Activated CD4-positive, alpha-beta T cell treated with anti-CD3 and anti-CD28 coated beads, Interleukin-2, amount 10 ng/mL, durations not matched to agents 7 days and 5 days (primary cell): Measurements from ENCODE around the gene GALNT17. TPM values are rescaled to one million over a fixed set of nuclear protein-coding genes. Genes with fewer than 3 reads are reported as not detected.

ENCODE experiments used
- CTCF ChIA-PET: fragments of 350-600 bp; sonication (Branson Sonifier 250); formaldehyde crosslinking; loops from one replicate; lab custom pipeline; 2021; ENCODE audit warnings: antibody characterized with exemption; lab: Charles Lee
- POLR2A ChIA-PET: fragments of 350-600 bp; sonication (Branson Sonifier 250); formaldehyde crosslinking; loops from one replicate; lab custom pipeline; 2021; ENCODE audit warnings: antibody characterized with exemption; lab: Charles Lee
- DNase-seq: peaks from one replicate; pipeline ENCODE4 v3.0.0-alpha.2; 2020
- H3K27ac Mint-ChIP-seq: one replicate; pipeline ENCODE4 v1.8.0; 2021; ENCODE audit warnings: mild to moderate bottlenecking, moderate library complexity, mixed read lengths
- H3K27me3 Mint-ChIP-seq: one replicate; pipeline ENCODE4 v1.8.0; 2021; ENCODE audit warnings: mixed read lengths
- H3K36me3 Mint-ChIP-seq: one replicate; pipeline ENCODE4 v1.8.0; 2021; ENCODE audit warnings: low read depth, mixed read lengths
- H3K4me1 Mint-ChIP-seq: one replicate; pipeline ENCODE4 v1.8.0; 2021; ENCODE audit warnings: mixed read lengths
- H3K4me3 Mint-ChIP-seq: one replicate; pipeline ENCODE4 v1.8.0; 2021; ENCODE audit warnings: mild to moderate bottlenecking, moderate library complexity, mixed read lengths
- H3K9me3 Mint-ChIP-seq: one replicate; pipeline ENCODE4 v1.8.0; 2021; ENCODE audit warnings: mixed read lengths
- total RNA-seq, 2 experiments: library from RNA; stranded (reverse); gene quantifications; one replicate each; pipeline ENCODE4 v1.2.3, GENCODE V29; 2021

GALNT17 gene
- total RNA-seq, 2 experiments from 2014 or later: not detected

DNA sequence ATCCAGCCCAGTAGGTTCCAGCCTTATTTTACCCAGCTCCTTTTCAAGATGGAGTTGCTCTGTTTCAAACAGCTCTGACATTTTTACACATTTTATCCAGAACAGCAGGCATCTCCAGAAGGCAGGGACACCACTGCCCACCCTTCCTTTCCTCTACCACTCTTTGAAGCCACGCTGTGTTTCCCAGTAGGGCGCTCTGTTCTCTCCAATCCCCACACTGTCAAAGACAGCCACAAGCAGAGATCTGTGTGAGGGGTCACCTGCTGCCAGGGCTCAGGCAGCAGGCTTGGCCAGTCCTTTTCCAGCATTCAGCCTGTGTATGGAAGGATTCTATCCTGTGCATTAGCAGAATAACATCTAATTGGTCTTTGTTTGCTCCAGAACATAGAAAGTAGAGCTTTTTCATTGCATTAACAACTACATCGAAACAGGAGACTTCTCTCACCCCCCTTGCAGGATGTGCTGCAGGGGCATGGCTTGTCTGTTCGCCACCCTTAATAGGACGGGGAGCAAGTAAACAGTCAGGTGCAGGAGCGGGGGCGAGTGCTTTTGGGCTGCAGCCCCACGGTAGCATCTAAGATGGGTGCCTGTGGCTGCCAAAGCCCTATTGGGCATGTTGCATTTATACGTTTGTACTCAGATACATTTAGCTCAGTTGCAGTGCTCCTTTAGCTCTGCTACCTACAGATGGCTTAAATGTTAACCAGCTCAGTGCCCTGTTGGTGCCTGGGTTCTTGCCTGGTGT is 326.1 kb downstream of the GALNT17 start:
- peaks cover 8% of the 10 kb centered on the region for H3K9me3 Mint-ChIP-seq
- ChIA-PET POLR2A (no interaction called here), CTCF (no interaction called here)
- no peaks in the 10 kb centered on the region for H3K27me3 Mint-ChIP-seq
- H3K4me1 Mint-ChIP-seq: no peaks in the 10 kb centered on the region
- no peaks in the 10 kb centered on the region for H3K36me3 Mint-ChIP-seq
- H3K4me3 Mint-ChIP-seq: no peak overlapping the region
- DNase-seq: no peak
- H3K27ac Mint-ChIP-seq: no peak overlapping the region

DNA sequence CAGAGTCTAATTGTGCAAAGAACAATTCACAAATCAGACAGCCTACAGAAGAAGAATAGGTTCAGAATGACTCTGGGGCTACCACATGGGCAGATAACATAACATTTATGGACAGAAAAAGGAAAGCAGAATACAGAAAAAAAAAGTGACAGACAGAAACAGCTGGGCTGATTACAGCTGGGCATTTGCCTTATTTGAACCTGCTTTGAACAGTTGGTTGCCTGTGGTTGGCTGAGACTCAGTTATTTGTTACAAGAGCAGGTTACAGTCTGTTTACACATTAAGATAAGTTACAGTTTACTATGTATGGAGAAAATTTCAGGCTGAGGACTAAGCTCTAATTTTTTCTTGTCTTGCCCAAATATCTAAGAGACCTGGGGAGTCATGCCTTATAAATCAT is 327.2 kb downstream of the GALNT17 start:
- no peaks in the 10 kb centered on the region for H3K36me3 Mint-ChIP-seq
- CTCF ChIA-PET: no interaction called here

DNA sequence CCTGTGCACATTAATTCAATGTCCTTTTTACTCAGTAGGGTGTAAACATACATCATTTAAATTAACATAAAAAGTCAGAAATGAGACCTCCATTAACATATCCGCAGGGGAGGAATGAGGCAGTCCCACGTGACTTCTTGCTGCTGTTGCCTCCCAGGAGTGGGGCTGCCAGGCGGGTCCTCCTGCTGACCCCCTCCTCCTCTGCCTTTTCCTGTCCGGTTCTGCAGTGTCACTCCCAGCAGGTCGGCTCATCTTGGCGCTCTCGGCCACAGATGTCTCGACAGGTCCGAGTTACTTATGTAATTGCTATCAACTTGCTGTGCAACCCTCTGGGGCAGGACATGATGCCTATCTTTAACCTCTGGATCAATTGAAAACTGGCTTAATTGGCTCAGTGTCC is 329.6 kb downstream of the GALNT17 start:
- H3K4me1 Mint-ChIP-seq: no peaks in the 10 kb centered on the region
- no peak overlapping the region for H3K27ac Mint-ChIP-seq
- ChIA-PET POLR2A (no interaction called here), CTCF (no interaction called here)
- no peaks in the 10 kb centered on the region for H3K36me3 Mint-ChIP-seq
- peaks cover 9% of the 10 kb centered on the region for H3K9me3 Mint-ChIP-seq
- DNase-seq: no peak
- no peak overlapping the region for H3K4me3 Mint-ChIP-seq
- no peaks in the 10 kb centered on the region for H3K27me3 Mint-ChIP-seq

More for the DNA sequence above, 327.2 kb downstream of the GALNT17 start:
- POLR2A ChIA-PET: no interaction called here
- H3K9me3 Mint-ChIP-seq: peaks cover 4% of the 10 kb centered on the region
- no peaks in the 10 kb centered on the region for H3K4me1 Mint-ChIP-seq
- no peak overlapping the region for H3K4me3 Mint-ChIP-seq
- no peaks in the 10 kb centered on the region for H3K27me3 Mint-ChIP-seq
- H3K27ac Mint-ChIP-seq: no peak overlapping the region
- no peak for DNase-seq

DNA sequence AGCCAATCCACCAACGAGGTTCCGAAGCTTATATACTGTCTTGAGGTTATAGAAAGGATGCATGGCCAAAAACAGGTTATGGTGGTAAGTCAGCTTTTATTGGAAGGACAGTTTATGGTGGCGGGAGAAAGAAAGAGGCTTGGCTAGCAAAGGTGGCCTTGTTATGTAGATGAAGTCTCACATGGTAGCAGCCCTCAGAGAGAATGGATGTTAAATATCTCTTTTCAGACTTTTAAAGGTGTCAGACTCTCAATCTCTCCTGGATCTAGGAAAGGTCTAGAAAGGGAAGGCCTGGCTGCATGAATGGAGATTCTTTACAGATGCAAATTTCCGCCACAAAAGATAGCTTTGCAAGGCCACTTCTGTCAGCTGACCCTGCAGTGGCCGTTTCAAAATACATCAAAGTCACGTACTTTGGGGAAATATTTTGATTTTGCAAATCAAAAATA is 333.8 kb downstream of the GALNT17 start:
- DNase-seq: no peak
- ChIA-PET CTCF (no interaction called here), POLR2A (no interaction called here)
- no peaks in the 10 kb centered on the region for H3K27me3 Mint-ChIP-seq
- H3K9me3 Mint-ChIP-seq: peaks cover 12% of the 10 kb centered on the region
- H3K27ac Mint-ChIP-seq: no peak overlapping the region
- no peaks in the 10 kb centered on the region for H3K36me3 Mint-ChIP-seq
- no peaks in the 10 kb centered on the region for H3K4me1 Mint-ChIP-seq
- H3K4me3 Mint-ChIP-seq: no peak overlapping the region

DNA sequence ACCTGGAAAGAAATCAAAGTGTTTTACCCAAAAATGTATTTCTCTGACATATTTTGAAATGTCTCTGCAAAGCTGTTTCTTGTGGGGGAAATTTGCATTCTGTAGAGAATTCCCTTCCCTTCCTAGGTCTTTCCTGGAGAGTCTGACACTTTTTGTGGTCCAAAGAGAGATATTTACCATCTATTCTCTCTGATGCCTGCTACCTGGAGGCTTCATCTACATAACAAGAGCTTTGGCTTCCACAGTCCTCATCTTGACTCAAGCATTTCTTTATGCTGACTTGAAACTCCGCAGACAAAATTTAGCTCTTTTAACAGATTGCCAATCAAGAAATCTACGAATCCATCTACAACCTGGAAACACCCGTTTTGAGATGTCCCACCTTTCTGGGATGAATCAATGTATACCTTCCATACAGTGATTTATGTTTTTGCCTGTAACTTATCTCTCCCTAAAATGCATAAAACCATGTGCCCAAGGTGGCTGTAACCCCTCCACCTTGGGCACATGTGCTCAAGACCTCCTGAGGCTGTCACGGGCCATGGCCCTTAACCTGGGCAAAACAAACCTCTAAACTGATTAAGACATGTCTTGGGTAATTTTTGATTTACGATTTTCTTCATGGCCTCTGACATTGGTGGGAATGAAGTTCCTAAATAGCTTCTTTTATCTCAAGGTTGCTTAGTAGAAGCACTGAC is 334.7 kb downstream of the GALNT17 start:
- Mint-ChIP-seq H3K27me3 (no peaks in the 10 kb centered on the region), H3K9me3 (peaks cover 9% of the 10 kb centered on the region), H3K36me3 (no peaks in the 10 kb centered on the region), H3K27ac (no peak overlapping the region), H3K4me1 (no peaks in the 10 kb centered on the region), H3K4me3 (no peak overlapping the region)
- ChIA-PET POLR2A (no interaction called here), CTCF (no interaction called here)
- DNase-seq: no peak

DNA sequence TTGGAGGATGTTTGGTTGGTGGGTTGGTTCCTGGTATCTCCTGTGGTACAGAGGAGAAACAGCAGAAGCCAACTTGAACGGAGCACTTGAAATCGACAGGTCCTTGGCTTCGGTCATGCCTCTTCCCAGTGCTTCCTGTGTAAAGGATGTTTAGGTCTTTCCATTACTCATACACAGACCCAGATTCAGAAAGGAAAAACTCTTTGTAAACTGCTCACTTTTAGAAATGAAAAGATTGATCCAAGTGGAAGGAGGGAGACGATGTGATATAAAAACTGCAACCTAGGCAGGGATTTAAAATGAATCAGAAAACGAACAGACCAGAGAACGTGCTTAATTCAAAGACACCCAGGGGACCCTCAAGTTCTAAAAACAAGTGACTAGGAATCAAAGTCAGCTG is 338.4 kb downstream of the GALNT17 start:
- H3K36me3 Mint-ChIP-seq: no peaks in the 10 kb centered on the region
- no peaks in the 10 kb centered on the region for H3K27me3 Mint-ChIP-seq
- CTCF ChIA-PET: no interaction called here
- no peak for DNase-seq
- peaks cover 9% of the 10 kb centered on the region for H3K9me3 Mint-ChIP-seq
- no peak overlapping the region for H3K4me3 Mint-ChIP-seq
- no peaks in the 10 kb centered on the region for H3K4me1 Mint-ChIP-seq
- POLR2A ChIA-PET: no interaction called here
- no peak overlapping the region for H3K27ac Mint-ChIP-seq

DNA sequence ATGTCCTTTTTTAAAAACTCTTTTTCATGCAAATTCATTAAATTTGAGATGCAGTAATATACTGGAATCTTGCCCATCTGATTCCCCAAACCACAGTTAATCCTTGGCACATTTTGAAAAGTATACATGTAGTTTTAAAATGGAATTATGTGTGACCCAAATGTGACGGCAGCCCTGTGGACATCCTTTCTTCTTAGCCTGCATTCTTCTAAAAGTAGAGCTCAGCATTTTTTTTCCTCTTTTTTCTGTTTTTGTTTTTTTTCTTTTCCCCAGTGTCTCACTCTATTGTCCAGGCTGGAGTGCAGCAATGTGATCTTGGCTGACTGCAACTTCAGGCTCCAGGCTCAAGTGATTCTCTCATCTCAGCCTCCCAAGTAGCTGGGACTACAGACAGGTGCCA is 338.9 kb downstream of the GALNT17 start:
- Mint-ChIP-seq H3K4me1 (no peaks in the 10 kb centered on the region), H3K27ac (no peak overlapping the region), H3K9me3 (peaks cover 9% of the 10 kb centered on the region), H3K36me3 (no peaks in the 10 kb centered on the region), H3K4me3 (no peak overlapping the region), H3K27me3 (no peaks in the 10 kb centered on the region)
- no peak for DNase-seq
- CTCF ChIA-PET: no interaction called here
- POLR2A ChIA-PET: no interaction called here

DNA sequence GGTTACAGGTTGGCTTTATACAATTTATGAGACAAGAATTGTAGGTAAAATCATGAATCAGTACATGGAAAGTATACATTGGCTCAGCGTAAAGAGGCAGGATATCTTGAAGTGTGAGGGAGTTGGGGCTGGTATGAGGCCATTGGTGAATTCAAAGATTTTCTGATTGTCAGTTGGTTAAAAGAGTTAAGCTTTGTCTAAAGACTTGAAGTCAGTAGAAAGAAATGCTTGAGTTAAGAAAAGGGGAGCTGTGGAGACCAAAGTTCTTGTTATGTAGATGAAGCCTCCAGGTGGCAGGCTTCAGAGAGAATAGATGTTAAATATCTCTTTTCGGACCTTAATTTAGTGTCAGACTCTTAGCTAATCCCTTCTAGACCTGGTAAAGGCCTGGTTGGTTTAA is 341.0 kb downstream of the GALNT17 start:
- H3K27ac Mint-ChIP-seq: no peak overlapping the region
- peaks cover 8% of the 10 kb centered on the region for H3K9me3 Mint-ChIP-seq
- no peaks in the 10 kb centered on the region for H3K36me3 Mint-ChIP-seq
- POLR2A ChIA-PET: no interaction called here
- H3K4me3 Mint-ChIP-seq: no peak overlapping the region
- CTCF ChIA-PET: no interaction called here
- H3K4me1 Mint-ChIP-seq: no peaks in the 10 kb centered on the region
- no peak for DNase-seq
- H3K27me3 Mint-ChIP-seq: no peaks in the 10 kb centered on the region

DNA sequence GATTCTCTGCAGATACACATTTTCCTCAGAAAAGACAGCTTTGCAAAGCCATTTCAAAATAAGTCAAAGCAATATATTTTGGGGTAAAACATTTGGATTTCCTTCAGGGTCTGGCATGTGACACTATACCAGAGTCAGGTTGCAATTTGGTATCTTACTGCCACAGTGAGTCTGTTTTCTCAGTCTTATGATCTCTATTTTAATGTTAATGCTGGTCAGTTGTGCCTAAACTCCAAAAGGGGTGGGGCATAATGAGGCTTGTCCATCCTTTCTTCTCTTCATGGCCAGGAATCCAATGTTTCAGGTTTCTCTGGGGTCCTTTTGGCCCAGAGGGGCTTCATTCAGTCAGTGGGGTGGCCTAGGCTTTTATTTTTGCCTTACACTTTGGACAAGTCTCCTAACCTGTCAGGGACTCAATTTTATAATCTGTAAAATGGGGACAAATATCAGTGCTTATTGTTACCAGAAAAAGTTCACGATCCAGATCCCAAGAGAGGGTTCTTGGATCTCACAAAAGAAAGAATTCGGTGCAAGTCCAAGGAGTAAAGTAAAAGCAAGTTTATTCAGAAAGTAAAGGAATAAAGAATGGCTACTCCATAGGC is 341.5 kb downstream of the GALNT17 start:
- no peak for DNase-seq
- Mint-ChIP-seq H3K4me1 (no peaks in the 10 kb centered on the region), H3K36me3 (no peaks in the 10 kb centered on the region), H3K27ac (no peak overlapping the region), H3K9me3 (peaks cover 11% of the 10 kb centered on the region), H3K27me3 (no peaks in the 10 kb centered on the region), H3K4me3 (no peak overlapping the region)
- ChIA-PET CTCF (no interaction called here), POLR2A (no interaction called here)

DNA sequence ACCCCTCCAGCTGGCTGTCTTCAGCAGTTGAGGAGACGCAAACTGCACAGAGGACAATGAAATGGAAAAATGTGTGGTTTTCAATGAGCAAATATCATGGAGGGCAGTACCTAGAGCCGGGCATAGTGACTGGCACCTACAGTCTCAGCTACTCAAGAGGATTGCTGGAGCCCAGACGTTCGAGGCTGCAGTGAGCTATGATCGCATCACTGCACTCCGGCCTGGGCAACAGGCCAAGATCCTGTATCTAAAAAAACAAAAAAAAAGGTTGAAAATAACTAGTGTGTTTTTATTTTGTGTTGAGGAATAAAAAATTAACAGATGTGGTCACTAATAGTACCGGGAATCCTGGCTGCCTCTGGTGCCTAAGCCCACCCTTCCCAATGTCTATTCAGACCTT is 345.5 kb downstream of the GALNT17 start:
- Mint-ChIP-seq H3K27me3 (no peaks in the 10 kb centered on the region), H3K9me3 (peaks cover 6% of the 10 kb centered on the region), H3K36me3 (no peaks in the 10 kb centered on the region), H3K4me3 (no peak overlapping the region), H3K27ac (no peak overlapping the region), H3K4me1 (no peaks in the 10 kb centered on the region)
- ChIA-PET POLR2A (no interaction called here), CTCF (interaction anchor here (0.6 kb wide), 1 partner anchor 17 kb away, joined by 3 read pairs; no protein-coding TSS in a partner anchor)
- DNase-seq: no peak

DNA sequence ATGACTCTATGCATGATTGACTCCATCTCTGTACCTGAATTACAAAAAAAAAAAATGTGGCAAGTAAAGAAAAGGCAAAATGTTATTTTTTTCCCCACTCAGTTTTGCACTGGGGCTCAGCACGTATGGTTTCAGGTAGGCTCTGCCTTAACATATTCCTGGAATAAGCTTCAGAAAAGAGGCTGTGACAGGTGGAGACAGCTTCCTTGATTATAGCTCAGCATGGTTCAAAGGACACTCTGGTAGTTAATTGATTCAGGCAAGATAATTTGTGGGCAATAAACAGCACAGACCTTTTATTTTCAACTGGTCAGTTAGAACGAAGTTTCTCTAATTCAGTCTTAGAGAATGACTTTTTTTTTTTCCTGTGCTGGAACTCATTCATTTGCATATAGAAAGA is 347.3 kb downstream of the GALNT17 start:
- DNase-seq: no peak
- CTCF ChIA-PET: interaction anchor here (0.6 kb wide), 2 partner anchors 16 to 60 kb away, joined by 3 read pairs; no protein-coding TSS in a partner anchor
- H3K27ac Mint-ChIP-seq: no peak overlapping the region

DNA sequence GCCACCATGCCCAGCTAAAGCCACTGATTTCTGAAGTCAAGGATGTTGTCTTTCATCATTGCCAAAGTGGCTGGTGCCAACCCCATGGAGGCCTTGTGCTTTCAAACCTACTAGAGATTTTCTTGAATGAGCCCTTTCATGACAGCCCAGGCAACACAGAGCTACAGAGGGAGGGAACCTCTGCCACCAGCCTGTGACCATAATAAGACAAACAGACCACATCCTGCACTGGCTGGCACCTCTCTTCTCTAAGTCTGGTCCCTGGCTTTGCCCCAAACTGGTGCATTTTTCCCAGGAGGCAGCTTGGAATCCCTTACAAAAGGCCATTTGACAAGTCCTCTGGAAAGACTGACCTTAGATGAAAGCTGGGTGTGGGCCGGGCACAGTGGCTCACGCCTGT is 348.8 kb downstream of the GALNT17 start:
- Mint-ChIP-seq H3K4me1 (no peaks in the 10 kb centered on the region), H3K27me3 (no peaks in the 10 kb centered on the region), H3K4me3 (no peak overlapping the region), H3K9me3 (peaks cover 7% of the 10 kb centered on the region), H3K36me3 (no peaks in the 10 kb centered on the region), H3K27ac (no peak overlapping the region)
- ChIA-PET CTCF (no interaction called here), POLR2A (no interaction called here)
- no peak for DNase-seq

More for the DNA sequence above, 347.3 kb downstream of the GALNT17 start:
- no peak overlapping the region for H3K4me3 Mint-ChIP-seq
- H3K9me3 Mint-ChIP-seq: peaks cover 9% of the 10 kb centered on the region
- no peaks in the 10 kb centered on the region for H3K27me3 Mint-ChIP-seq
- no peaks in the 10 kb centered on the region for H3K36me3 Mint-ChIP-seq
- POLR2A ChIA-PET: no interaction called here
- H3K4me1 Mint-ChIP-seq: no peaks in the 10 kb centered on the region

DNA sequence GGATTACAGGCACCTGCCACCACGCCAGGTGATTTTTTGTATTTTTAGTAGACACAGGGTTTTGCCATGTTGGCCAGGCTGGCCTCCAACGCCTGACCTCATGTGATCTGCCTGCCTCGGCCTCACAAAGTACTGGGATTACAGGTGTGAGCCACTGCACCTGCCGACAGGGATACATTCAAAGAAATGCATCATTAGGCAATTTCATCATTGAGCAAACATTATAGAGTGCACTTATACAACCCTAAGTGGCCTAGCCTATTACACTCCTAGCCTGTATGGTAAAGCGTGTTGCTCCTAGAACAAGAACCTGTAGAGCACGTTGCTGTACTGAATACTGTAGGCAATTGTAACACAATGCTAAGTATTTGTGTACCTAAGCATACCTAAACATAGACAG is 350.3 kb downstream of the GALNT17 start:
- POLR2A ChIA-PET: no interaction called here
- Mint-ChIP-seq H3K36me3 (no peaks in the 10 kb centered on the region), H3K27ac (no peak overlapping the region), H3K9me3 (peaks cover 7% of the 10 kb centered on the region), H3K4me3 (no peak overlapping the region), H3K4me1 (no peaks in the 10 kb centered on the region), H3K27me3 (no peaks in the 10 kb centered on the region)
- DNase-seq: no peak
- CTCF ChIA-PET: interaction anchor here (0.7 kb wide), 1 partner anchor 107 kb away, joined by 3 read pairs; no protein-coding TSS in a partner anchor
